Measurements from ENCODE around the gene PTK7.

PTK7 gene

DNA sequence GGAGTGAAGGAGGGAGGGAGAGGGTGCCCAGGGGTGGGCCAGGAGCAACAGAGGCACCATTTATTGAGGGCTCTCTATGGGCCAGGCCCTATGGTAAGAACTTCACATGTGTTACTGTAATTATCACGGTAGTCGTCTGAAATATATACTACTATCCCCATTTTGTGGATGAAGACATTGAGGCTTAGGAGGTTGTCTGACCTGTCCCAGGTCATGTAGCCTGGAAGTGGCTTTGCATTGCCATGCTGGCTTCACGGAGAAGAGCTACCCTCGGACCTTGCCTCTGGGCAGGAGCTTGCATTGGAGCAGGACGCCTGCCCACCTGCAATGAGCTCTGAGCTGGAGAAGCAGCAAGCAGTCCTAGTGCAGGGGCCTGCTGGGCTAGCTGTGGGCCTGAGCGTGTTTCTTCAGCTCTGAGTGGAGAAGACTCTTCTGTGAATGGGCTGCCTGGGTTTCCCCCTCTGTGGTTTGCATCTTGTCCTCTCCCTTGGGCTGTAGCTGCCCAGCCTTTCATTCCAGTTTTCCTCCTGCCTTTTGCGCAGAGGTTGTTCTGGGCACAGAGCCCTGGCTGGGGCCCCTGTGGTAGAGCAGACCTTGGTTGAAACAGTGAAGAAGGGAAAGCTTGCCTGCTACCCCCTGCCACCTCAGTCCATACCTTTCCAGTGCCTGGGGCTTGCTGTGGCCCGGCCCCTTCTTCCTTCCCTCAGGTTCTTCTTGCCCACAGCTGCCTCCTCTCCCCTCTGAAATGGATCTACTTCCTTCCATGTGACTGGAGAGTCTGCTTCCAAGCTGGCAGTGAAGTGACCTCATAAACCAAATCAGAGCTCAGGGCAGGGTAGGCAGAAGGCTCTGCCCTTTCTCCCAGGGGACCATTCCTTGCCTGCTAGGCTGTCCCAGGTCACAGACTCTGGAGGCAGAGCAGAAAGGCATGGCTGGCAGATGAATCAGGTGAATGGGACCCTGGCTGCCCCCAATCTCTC is 70.9 kb downstream of the PTK7 start:
- no peak for DNase-seq

DNA sequence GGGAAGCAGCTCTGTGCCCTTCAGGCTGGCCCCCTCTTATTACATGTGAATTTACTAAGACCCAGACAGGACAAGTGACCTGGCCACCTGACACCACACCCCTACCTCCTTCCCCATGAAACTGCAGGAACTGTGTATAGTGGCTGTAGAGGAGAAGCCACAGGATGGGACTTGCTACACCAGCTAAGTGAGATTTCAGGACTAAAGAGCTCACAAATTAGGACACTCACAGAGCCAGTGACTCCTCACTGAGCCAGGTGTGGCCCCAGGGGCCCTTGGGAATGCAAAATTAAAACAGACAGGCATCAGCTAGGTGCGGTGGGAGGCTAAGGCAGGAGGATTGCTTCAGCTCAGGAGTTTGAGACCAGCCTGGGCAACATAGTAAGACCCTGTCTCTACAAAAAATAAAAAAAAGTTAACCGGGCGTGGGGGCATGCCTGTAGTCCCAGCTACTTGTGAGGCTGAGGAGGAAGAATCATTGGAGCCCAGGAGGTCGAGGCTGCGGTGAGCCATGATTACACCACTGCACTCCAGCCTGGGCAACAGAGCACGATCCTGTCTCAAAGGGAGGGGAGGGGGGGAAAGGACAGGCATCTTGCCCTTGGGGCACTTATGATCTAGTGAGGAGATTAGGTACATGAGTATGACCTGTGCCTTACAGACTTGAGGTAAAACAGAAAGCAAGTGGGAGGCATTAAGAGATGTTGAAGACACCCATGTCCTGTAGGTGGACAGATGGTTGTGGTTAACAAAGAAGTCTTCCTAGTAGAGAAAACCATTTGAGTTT is 71.8 kb downstream of the PTK7 start:
- DNase-seq, result no peak

DNA sequence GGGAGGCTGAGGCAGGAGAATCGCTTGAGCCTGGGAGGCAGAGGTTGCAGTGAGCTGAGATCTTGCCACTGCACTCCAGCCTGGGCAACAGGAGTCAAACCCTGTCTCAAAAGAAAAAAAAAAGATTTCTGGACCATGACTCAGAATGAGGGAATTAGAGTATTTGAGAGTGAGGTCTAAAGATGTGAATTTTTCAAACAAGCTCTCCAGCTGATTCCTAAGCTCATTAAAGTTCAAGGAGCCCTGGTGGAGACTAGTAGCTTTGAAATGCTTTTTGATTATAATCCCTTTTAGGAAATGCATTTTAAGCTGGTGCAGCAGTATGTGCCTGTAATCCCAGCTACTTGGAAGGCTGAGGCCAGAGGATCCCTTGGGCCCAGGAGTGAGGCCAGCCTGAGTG is 73.2 kb downstream of the PTK7 start:
- DNase-seq, result no peak

DNA sequence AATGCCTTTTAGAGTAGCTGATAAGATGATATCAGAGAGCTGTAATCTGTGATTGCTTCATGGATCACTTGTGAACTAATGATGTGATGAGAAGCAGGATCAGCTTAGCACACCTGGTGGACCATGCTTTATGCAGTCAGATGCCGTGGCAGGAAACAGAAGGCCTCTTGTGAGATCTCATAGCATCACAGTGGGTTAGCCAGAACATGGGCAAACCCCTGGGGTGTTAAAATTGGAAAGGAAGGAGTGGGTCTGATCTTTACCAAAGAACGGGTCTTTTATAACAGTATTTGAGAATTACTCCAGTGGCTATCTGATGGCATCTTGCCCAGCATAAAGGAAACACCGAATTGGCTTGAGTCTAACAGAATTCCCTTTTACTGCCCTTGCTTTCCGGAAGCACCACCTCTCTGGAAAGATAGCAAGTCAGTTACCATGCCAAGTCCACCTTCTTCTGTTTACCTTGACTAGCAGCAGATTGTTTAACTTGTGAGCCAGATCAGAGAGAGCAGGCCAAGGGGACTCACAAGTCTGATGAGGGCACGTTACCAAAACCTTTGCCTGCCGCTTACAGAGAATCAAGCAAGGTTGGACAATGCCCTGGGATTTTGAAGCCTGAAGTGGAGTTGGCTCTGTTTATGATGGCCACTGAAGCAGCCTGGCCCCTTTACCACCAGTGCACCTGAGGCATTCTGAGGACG is 74.1 kb downstream of the PTK7 start:
- peak; percentile 35 for DNase-seq

DNA sequence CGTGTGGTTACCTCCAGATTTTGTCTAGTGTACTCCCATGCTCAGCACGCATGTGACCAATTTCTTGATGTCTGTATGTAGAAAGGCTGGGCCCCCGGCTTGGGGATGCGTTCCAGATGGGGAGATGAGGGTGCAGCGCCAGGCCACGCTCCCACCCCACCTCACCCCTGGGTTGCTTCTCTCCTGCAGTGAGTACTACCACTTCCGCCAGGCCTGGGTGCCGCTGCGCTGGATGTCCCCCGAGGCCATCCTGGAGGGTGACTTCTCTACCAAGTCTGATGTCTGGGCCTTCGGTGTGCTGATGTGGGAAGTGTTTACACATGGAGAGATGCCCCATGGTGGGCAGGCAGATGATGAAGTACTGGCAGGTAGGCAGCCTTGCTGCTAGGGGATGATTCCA is 83.5 kb downstream of the PTK7 start:
- DNase-seq, result no peak

DNA sequence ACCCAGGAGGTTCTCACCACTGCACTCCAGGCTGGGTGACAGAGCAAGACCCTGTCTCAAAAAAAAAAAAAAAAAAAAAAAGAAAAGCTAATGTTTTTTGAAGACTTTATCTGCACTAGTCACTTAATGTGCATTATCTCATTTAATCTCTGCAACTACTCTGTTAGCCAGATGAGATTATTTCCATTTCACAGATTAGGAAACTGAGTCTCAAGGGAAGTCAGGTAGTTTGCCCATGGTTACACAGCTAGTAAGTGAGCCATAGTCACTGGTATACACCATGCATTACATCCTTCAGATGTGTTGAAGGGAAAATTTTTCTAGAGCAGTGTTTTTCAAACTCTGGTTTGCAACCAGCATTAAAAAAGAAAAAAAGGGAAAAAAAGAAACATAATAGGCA is 87.8 kb downstream of the PTK7 start:
- DNase-seq, result no peak

DNA sequence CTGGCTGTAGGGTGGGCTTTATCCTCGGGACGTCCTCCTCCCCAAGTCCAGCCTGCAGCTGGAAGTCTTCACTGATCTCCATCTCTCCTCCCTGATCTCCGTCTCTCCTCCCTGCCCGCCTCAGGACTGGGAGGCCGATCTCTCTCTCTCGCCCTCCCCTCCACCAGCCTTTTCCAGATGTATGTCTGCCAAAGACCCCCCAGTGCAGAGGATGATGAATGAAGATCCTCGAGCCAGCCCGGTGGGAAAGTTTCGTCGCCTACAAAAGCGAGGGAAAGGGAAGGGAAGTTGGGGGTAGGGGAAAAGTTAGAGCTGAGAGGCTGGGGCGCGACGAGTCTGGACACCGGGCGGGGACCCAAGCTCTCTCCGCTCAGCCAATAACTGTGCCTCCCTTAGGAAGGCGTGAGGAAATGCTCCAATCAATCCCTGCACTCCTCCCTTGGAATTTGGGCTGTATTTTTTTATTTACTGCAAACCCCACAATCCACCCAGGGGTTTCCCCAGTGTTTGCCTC is 94.4 kb downstream of the PTK7 start:
- DNase-seq, result no peak

DNA sequence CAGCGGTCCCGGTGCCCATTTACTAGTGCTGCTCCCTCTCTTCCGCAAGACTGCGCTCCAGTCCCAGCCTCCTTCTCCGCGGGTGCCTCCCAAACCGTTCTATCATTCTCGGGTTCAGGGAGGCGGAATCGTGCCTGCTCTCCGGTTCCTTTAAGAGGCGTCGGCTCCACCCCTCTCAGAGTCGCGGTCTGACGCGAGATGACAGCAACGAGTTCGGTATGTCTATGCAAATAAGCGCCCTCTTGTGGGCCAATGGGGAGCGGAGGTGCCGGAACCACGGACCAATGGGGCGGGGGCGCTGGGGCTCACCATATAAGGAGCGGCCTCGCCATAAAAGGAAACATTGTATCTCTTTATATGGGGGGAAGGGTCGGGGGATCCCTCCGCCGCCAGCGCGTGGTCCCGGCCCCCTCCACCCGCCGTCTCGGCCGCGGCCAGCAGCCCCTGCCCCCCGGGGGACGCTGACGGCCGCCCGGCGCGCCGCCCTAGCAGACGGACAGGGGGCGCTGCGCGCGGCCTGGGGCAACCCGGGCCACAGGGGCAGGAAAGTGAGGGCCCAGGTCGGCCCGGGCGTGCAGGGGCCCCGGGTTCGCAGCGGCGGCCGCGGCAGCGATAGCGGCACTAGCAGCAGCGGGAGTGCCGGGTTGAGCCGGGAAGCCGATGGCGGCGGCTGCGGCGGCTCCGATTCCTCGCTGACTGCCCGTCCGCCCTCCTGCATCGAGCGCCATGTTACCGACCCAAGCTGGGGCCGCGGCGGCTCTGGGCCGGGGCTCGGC is 95.0 kb downstream of the PTK7 start, which contains the start of gene SRF:
Gene SRF, plus strand, starts transcription at position 339 of the 776 bp plus-strand sequence. Its CDS starts 388 bp downstream, at position 727.
- peak; percentile 99 for DNase-seq

DNA sequence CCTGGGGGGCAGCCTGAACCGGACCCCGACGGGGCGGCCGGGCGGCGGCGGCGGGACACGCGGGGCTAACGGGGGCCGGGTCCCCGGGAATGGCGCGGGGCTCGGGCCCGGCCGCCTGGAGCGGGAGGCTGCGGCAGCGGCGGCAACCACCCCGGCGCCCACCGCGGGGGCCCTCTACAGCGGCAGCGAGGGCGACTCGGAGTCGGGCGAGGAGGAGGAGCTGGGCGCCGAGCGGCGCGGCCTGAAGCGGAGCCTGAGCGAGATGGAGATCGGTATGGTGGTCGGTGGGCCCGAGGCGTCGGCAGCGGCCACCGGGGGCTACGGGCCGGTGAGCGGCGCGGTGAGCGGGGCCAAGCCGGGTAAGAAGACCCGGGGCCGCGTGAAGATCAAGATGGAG is 95.6 kb downstream of the PTK7 start:
- DNase-seq, result no peak

DNA sequence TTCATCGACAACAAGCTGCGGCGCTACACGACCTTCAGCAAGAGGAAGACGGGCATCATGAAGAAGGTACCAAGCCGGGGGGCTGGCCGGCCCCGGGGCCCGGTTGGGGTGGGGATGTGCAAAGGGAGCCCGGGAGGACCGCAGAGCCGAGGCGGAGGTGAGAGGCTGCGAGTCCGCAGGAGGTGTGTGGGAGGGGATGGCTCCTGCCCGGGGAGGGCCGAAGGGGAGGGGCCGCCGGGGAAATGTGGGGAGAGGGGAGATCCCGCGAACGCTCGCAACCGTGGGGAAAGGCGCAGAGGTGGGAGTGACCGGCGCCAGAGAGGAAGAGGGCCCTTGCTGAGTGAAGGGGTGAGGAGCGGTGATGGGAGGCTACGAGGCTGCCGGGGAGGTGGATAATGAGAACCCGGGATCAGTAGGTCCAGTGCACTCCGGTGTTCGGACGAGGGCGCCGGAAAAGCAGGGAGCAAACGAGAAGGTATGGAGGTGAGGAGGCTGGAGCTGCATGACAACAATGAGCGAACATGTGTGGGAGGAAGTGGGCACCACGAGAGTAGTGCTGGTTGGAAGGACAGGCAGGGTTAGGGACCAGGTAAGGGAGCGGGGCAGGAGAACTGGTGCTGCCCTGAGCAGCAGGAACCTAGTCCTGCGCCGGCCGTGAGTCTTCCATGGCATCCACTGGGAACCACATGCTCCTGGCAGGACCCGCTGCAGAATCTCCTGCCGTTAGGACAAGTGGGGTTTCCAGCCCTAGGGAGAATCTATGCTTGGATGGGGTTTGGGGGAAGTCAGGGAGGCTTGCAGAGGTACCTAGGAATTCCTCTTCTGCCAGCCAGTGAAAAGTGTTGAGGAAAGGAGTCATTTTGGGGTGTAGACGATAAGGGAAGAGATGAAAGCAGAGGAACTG is 96.2 kb downstream of the PTK7 start:
- DNase-seq, result peak; percentile 26

DNA sequence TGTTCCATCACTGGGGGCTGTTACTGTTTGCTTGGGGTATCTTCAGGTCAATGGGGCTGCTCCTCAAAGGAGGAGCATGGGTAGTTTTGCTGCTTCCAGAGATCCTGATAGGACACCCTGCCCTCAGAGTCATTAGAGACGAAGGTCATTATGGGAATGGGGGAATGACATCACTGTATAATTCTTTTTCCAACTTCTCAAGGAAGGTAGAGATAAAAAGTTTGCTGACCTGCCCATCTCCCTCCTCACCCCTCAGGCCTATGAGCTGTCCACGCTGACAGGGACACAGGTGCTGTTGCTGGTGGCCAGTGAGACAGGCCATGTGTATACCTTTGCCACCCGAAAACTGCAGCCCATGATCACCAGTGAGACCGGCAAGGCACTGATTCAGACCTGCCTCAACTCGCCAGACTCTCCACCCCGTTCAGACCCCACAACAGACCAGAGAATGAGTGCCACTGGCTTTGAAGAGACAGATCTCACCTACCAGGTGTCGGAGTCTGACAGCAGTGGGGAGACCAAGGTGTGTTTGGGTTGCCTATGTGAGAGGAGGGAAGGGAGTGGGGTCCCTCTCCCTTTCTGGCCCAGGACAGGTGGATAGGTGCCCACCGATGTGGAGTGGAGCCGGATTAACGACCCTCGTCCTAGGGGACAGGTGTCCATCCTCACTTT is 97.6 kb downstream of the PTK7 start:
- no peak for DNase-seq

DNA sequence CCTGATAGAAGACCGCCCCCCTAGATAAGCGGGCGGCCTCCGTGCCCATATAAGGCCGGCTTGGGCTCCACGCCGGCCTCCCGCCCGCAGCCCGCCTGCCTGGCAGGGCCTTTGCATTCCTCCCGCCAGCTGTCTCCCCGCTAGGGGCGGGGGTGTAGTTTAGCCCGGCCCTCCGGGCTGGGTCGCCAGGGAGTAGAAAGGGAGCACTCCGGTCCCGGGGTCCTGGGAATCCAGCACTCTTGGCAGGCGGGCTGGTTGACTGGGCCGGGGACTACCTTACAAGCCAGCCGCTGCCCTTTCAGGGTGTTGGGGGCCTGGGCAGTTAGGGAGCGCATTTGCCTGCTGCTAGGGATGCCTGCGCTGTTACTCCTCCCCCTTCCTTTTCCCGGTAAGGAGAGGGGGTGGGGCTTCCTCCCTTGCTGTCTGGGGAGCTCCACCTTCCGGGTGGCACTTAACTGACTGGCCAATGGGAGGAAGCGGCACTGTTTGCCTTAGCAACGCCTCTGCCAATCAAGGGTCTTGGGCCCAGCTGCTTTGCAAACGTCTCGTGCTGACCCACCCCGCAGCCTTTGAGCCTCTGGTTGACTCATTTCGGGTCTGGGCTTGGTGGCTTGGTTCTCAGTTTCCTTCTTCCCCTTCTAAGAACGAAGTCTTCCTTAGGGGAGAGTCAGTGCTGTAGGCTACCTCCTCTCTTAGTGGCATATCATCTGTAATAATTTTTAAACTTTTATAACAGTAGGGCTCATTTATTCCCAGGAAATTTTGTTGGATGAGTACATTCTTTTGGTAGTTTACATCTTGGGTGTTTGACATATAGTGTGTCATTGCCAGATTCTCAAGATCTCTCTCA is 98.4 kb downstream of the PTK7 start:
- DNase-seq, result peak; percentile 97

DNA sequence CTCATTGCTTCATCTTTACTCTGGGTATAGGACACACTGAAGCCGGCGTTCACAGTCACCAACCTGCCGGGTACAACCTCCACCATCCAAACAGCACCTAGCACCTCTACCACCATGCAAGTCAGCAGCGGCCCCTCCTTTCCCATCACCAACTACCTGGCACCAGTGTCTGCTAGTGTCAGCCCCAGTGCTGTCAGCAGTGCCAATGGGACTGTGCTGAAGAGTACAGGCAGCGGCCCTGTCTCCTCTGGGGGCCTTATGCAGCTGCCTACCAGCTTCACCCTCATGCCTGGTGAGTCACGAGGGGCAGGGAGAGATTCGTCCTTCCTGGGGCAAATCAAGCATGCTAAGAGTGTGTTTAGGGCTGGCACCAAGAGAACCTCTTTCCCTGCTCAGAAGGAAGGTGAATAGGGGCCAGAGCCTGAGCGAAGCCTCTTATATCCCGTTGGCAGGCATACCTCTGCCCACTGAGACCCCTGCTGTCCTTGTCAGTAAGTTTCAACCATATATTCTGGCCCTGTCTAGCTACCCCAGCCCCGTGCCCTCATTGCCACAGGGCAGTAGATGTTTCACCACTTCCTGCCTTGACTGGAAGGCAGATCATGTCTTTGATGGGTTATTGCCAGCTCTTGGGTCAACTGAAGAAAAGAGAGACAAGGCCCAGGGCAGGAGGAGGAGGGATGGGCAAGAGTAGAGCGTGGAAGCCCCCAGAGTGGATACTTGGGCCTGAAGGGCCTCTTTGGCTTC is 99.7 kb downstream of the PTK7 start:
- no peak for DNase-seq

DNA sequence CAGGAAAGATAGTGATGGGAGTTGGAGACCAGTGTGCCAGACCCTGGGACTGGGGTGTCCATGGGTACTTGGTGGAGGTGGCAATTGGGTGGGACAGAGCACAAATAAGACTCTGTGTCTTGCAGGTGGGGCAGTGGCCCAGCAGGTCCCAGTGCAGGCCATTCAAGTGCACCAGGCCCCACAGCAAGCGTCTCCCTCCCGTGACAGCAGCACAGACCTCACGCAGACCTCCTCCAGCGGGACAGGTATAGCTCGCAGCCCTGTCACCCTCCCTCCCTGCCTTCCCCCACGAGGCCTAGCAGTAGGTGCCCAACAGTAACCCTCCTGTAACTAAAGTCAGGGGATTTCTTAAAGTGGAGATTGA is 100.3 kb downstream of the PTK7 start:
- DNase-seq, result no peak

DNA sequence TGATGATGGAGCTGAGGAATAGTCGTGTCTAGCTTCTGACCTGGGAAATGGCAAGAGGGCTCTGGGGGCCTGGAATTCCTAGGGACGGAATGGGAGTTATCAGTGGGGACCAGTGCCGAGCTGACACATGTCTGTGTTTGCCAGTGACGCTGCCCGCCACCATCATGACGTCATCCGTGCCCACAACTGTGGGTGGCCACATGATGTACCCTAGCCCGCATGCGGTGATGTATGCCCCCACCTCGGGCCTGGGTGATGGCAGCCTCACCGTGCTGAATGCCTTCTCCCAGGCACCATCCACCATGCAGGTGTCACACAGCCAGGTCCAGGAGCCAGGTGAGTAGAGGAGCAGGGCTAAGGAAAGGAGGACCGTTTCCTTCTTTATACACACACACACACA is 102.0 kb downstream of the PTK7 start:
- no peak for DNase-seq

DNA sequence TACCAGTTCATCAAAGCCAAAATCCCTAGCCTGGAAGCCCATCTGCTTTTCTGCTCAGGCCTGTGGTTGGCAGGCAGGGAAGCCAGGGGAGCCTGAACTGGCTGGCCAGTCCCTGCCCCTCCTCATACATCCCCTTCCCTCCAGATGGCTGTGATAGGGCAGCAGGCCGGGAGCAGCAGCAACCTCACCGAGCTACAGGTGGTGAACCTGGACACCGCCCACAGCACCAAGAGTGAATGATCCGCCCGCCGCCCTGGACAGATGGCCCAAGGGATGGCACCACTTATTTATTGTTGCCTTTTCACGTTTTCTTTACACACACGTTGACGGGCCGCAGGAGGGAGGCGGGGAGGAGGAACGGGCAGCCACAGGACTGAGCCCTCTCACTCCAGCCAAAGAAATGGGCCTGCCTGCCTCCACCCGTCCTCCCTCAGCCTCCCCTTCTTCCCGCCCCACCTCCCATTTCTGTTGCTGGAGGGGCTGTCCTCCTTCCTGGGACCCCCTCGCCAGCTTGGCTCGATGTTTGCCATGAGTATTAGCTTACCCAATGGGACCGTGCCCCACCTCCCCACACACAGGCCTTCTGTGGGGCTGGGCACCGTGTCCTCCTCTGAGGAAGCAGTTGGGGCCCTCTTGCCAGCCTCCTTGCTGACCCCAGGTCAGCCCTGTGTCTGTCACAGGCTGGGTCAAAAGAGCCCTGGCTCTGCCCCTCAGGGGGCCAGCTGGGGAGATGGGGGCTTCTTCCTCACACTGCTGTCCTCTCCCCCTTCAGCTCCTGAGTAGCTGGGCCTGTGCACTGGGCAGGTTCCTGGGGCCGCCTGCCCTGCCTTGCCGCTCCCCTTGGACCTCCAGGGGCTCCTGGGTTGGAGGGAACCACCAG is 103.1 kb downstream of the PTK7 start:
- DNase-seq, result no peak

DNA sequence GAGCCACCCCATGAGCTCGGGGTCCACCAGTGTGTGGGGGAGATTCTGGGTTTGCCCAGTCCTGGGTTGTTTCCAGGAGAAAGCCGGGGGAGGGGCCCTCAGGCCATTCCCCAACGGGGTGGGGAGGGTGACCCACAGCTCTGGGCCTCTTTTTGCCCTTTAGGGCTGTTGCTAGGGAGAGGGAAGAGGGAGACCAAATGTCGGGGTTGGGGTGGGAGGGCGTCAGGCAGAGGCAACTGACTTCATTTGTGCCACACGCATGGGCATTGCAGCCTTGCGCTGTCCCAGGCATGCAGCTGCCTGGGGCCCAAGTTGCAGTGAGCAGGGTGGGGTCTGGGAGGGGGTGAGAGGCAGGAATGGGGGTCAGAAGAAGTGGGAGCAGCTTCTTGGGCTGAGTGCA is 103.9 kb downstream of the PTK7 start:
- DNase-seq, result no peak

DNA sequence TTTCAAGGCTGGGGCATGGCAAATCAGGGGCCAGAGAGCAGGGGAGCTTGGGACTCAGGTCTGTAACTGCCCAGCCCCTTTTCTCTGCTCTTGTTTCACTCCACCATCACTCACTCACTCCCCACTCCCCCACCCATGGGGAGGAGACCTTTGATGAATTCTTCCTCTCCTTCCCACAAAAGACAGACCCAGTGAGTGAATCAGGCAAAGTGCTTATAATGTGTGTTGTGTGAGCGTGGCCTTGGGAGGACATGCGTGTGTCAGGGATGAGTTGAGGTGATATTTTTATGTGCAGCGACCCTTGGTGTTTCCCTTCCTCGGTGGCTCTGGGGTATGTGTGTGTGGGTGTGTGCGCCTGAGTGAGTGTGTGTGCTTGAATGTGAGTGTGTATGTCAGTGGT is 104.9 kb downstream of the PTK7 start:
- DNase-seq, result no peak

Measured in RPMI8226 (cell line).